Stimulated activated CD8-positive, alpha-beta memory T cell treated with anti-CD3 and anti-CD28 coated beads, Interleukin-2, amount 100 ng/mL, for 1 hour (primary cell): ENCODE data around the gene PTPRZ1.

Source experiments
- DNase-seq, 2 donors: peaks; one replicate each; pipeline ENCODE4 v3.0.0-alpha.2; 2020; ENCODE audit warnings: low read depth in 2 of 2

Gene PTPRZ1

GRCh38 chr7:121954803-121955202 lies 81.8 kb downstream of the PTPRZ1 start:
- DNase-seq, result no peak

- no peak for DNase-seq
Observed at GRCh38 chr7:121957626-121958025, 84.7 kb downstream of the PTPRZ1 start.

DNA sequence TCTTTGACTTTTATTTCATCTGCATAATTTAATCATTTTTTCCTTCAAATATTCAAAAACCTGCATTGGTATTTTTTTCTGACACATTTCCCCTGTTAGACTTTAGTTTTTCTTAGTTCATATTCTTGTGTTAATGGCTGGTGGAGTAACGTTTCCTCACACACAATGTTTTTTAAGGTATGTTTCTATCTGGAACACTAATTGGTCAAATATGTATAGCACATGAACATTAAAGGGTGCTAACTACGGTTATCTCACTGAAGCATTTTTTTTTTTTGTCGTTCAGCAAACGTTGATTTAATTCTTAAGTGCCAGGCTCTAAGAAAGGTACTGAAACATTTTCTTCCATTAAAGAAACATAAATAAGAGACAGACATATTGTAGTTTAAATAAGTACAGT lies 87.7 kb downstream of the PTPRZ1 start:
- DNase-seq, result no peak

DNA sequence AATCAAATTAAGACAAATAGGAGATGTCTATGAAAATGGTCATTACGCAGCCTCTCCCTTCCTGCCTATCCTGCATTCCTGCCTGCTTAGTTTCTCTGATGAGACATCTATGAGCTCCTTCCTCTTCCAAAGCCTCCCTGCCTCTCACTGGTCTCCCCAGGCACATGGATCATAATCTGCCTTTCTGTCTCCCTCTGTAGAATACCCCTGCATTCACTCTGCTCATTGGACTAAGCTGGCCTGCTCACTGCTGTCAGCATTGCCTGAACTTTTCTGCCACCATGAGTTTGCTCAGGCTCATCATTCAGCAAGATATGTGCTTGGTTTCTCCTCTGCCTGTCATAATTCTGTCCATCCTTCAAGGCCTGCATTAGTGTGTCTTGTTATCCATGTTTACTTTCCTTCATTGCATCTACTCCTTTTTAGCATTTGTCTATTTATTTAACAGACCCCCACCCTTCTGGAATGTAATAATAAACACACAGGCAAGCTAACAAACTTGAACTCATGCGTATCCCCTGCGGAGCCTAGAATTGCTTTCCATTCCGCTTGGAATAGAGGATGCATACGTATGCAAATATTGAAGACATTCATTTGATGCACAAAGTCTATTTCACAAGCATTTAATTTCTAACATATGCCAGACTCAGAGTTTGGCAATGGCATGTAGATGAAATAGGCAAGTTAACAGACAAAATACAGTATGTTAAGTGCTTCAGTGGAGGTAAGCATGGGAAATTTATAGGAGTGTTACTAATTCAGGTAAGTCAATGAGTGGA lies 88.3 kb downstream of the PTPRZ1 start:
- no peak for DNase-seq

DNA sequence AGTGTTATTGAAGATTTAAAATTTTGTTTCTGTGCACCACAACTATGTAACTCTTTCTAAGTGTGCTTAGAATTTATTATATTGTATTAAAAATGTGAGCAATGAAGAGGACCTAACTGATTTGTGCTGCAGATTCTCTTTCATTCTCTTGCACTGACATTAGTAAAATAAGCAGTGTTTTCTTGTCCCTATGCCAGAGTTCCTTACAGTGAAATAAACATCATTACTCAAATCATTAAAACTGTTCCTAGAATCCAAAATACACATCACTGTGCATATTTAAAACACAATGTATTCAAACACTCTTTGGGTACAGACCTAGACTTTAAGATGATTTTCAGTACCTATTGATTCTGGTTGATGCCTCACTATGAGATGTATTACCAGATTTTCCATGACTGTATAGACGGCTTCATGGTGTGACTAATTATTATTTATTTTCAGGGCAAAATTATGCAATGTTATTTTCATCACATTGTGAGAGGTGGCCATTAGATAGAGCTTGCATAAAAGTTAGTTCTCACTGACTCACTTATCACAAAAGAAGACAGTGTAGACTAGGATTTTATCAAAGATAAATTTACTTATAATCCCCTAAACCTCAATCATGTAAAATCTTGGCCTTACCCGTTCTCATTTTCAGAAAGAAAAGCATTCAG lies 93.4 kb downstream of the PTPRZ1 start:
- no peak for DNase-seq

DNA sequence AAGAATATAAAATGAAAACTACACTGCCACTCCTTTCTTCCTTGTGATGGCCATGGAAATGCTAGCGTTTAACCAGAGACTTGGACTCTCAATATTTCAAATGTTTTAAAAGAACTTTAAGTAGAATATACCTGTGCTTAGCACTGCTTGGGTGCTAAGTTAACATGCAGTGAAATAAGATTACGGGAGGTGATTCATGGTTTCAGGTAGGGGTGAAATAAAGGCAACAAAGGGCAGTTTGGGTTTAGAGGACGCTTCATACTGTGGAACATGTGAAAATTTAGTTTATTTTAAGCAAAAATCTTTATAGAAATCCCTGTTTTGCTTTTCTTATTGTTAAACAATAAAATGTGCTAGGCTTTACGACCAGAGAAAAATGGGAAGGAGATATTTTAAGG lies 94.0 kb downstream of the PTPRZ1 start:
- DNase-seq, result no peak

- DNase-seq, result no peak
Observed at GRCh38 chr7:121985476-121986030, 112.6 kb downstream of the PTPRZ1 start.

GRCh38 chr7:121992068-121992467 lies 119.1 kb downstream of the PTPRZ1 start:
- DNase-seq, result no peak

DNA sequence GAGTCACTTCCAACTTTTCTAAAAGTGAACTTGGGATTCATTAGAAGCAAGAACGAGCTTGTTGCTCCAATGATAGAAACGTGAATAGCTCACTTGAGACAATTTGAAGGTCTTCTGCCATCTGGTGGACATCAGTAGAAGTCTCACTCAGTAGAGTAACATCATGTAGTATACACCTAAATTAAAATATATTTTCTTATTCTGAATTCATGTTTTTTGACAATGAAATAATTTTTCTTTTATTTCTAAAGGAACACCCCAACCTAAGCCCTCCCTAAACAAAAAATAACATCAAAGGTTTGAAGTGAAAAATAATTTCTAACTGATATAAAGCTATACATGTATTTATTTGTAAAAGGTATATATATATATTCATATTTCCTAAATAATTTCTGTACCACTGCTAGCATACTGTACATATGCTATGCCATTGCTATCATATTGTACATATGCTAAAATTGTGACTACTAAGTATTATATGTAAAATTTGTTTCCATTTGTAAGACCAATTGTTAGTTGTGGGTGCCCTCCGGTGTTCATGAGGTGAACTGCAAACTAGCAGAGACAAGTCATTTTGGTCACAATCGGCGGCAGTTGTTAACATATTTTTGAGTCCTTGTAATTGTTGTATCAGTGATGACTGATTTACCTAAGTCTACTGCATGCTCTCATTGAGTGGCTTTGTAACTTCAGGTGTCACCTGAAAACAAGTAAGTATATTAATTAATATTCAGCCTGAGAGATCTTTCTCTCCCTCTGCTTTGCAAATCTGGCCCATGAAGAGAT lies 121.9 kb downstream of the PTPRZ1 start:
- no peak for DNase-seq

DNA sequence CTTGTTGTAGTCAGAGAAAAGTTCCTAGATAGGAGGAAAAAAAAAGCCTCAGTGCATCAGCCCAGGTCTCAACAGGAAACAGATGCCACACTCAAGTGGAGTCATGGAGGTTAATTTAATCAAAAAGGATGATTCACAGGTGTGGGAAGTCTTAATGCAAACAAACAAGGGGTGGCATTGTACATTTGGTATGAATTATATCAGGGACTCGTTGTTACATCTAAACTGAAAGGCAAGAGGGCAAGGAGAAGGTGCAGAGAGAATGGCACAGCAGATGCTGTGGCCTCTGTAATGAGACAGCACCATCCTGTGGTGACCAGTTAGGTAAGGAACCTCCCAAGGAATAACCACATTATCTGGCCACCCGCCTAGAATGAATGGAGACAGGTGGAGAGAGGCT lies 133.7 kb downstream of the PTPRZ1 start:
- DNase-seq, result no peak

DNA sequence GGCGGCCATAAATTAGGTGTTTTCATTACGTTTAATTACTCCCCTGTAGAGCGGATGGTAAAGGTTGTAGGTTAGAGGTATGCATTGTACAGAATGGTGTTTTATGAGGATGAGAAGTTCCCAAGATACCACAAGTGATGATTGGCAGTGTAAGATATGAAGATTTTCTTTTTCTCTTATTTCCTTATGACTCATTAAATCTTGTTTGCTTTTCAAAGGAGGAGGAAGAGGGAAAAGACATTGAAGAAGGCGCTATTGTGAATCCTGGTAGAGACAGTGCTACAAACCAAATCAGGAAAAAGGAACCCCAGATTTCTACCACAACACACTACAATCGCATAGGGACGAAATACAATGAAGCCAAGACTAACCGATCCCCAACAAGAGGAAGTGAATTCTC lies 137.2 kb downstream of the PTPRZ1 start:
- DNase-seq, result no peak

DNA sequence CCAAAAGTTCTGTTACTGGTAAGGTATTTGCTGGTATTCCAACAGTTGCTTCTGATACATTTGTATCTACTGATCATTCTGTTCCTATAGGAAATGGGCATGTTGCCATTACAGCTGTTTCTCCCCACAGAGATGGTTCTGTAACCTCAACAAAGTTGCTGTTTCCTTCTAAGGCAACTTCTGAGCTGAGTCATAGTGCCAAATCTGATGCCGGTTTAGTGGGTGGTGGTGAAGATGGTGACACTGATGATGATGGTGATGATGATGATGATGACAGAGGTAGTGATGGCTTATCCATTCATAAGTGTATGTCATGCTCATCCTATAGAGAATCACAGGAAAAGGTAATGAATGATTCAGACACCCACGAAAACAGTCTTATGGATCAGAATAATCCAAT lies 140.1 kb downstream of the PTPRZ1 start:
- DNase-seq, result no peak

DNA sequence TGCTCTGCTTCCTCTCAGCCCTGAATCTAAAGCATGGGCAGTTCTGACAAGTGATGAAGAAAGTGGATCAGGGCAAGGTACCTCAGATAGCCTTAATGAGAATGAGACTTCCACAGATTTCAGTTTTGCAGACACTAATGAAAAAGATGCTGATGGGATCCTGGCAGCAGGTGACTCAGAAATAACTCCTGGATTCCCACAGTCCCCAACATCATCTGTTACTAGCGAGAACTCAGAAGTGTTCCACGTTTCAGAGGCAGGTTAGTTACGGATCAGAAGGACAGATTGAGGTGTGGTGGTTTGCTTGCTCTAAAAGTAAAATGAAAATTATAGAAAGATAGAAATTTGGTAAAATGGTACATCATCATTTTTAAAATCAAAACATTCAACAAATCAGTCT lies 140.7 kb downstream of the PTPRZ1 start:
- DNase-seq, result no peak

DNA sequence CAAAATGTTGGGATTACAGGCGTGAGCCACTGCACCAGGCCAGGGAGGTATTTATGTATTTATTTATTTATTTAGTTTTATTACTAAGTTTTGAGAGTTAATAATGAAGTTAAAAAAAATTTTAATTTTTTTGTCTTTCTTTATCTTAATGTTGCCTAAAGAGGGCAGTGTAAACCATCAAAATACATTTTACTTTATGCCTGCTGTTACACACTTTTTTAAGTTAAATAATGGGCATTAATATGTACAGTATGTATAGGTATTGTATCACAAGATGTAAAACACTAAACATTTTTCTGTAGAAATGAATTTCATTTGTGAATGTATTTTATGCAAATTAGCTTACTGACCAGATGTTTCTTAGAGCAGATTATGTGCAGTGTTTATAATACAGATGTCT lies 141.7 kb downstream of the PTPRZ1 start:
- no peak for DNase-seq

- no peak for DNase-seq
Observed at GRCh38 chr7:122018032-122018431, 145.1 kb downstream of the PTPRZ1 start.

DNA sequence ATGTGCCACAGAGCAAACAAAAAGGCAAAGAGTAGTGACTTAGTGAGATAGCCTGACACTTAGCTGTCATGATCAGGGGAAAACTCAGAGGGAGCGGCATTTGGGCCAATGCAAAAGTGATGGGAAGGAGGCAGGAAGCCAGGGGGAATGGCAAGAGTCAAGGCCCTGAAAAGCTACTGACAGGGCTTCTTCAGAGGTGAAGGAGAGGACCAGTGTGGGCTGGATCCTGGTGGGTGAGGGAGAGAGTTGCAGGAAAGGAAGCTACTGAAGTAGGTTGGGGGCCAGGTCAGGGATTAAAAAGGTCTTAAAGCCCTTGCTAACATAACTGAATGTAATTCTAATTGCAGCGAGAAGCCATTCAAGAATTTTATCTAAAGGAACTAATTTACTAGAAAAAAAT lies 154.1 kb downstream of the PTPRZ1 start:
- no peak for DNase-seq

DNA sequence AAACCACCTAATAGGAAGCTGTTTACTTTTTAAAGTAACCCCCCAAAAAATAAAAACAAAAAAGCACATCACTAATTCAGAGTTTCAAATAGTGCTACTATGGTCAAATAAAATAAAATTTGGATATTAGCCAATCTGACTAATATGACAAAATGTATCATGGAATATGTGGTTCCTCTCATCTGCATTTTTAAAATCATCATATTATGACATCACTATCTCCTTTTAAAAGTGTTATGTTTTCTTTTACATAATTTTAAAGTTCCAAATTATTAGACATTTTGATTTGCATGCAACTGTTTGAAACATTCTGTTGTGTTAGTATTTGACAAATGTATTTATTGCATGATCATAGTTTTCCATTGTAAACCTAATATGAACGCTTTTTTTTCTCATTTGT lies 160.7 kb downstream of the PTPRZ1 start:
- no peak for DNase-seq

DNA sequence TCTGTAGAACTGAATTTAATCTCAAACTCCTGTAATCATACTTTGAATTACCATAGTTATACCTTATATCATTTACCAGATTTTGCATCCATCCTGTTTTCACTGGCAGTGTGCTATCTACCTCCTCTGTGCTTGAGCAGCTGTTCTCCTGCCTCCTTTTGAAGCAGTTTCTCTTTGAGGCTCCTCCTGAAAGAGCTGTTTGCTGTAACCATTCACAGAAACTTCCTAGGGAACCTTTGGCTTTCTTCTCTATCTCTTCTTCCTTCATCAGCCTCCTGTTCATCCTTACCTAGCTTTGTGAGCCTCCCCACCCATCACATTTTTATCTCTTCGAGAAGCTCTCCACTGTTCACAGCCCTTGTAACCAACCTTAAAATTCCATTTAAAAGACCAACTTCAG lies 162.9 kb downstream of the PTPRZ1 start:
- DNase-seq, result no peak

DNA sequence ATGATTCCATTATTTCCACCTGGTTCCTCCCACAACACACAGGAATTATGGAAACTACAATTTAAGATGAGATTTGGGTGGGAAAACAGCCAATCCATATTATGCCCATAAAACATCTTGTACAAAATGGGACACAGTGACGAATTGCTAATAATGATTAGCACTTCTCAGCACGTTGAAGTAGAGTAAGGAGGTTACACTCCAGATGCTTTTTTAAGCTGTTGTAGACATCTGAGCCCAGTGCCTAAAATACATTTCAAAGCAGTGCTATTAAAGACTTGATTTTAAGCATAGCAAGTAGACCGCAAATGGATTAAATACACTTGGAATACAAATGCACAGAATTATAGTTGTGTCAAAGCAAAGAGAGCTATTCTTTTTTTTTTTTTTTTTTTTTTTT lies 165.2 kb downstream of the PTPRZ1 start:
- DNase-seq, result no peak

- no peak for DNase-seq
Observed at GRCh38 chr7:122038904-122039303, 165.9 kb downstream of the PTPRZ1 start.

GRCh38 chr7:122040147-122040546 lies 167.2 kb downstream of the PTPRZ1 start:
- no peak for DNase-seq

GRCh38 chr7:122046402-122046801 lies 173.4 kb downstream of the PTPRZ1 start:
- no peak for DNase-seq

- DNase-seq, result no peak
Observed at GRCh38 chr7:122054393-122054792, 181.4 kb downstream of the PTPRZ1 start.
